Body of pancreas (tissue), 4 donors: ENCODE measurements around the gene ENOSF1.

Experiments used
- POLR2A ChIP-seq, 3 donors: fragments of 450-650 bp; IDR thresholded peaks; one replicate each; pipeline ENCODE4 v1.6.1; 2016; ENCODE audit warnings: antibody characterized with exemption in 3 of 3, mild to moderate bottlenecking in 2 of 3
- TF ChIP-seq, protein P1 (sequence below), 7 experiments: fragments of 450-650 bp in 4 of 7; fragments of 200-600 bp in 3 of 7; sonication (generic) in 3 of 7; IDR thresholded peaks; one replicate each; pipeline ENCODE4 v1.5.1; 2016 to 2019; ENCODE audit warnings: antibody characterized with exemption in 7 of 7

DNA sequence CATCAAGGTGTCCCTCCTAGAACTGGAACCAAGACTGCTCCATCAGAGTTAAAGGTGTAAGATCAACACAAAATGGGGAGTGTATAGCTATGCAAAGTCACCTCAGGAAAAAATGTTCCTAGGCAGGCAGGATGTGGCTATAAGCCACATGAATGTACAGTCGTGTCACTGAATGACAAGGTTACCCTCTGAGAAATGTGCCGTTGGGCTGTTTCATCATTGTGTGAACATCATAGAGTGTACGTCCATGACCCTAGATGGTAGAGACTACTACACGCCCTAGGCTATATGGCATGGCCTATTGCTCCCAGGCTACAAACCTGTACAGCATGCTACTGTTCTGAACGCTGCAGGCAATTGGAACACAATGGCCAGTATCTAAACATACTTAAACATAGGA is 30.4 kb downstream of the ENOSF1 start:
- TF ChIP-seq, protein P1, sequence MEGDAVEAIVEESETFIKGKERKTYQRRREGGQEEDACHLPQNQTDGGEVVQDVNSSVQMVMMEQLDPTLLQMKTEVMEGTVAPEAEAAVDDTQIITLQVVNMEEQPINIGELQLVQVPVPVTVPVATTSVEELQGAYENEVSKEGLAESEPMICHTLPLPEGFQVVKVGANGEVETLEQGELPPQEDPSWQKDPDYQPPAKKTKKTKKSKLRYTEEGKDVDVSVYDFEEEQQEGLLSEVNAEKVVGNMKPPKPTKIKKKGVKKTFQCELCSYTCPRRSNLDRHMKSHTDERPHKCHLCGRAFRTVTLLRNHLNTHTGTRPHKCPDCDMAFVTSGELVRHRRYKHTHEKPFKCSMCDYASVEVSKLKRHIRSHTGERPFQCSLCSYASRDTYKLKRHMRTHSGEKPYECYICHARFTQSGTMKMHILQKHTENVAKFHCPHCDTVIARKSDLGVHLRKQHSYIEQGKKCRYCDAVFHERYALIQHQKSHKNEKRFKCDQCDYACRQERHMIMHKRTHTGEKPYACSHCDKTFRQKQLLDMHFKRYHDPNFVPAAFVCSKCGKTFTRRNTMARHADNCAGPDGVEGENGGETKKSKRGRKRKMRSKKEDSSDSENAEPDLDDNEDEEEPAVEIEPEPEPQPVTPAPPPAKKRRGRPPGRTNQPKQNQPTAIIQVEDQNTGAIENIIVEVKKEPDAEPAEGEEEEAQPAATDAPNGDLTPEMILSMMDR (IDR thresholded peaks at IDR 0.05): no peak
- TF ChIP-seq POLR2A (IDR thresholded peaks at IDR 0.05): no peak
